Right cardiac atrium (tissue), 5 donors: Measurements from ENCODE around the gene CLDN17. TPM values are rescaled to one million over a fixed set of nuclear protein-coding genes. Genes with fewer than 3 reads are reported as not detected.

Experiments used
- ATAC-seq, 2 donors: fragments of 200-7000 bp; cut with Tn5 transposase; one replicate each; pipeline versions ENCODE4 v1.8.0 to v1.9.1; 2020; ENCODE audit warnings: moderate library complexity in 2 of 2, mild to moderate bottlenecking in 1 of 2
- DNase-seq, 3 donors: peaks; one replicate each; pipeline ENCODE4 v3.0.0-alpha.2; 2020
- H3K27ac ChIP-seq: one replicate; pipeline ENCODE4 v1.5.1; 2013; ENCODE audit warnings: mild to moderate bottlenecking, low read length, control low read depth, moderate library complexity
- H3K27me3 ChIP-seq: one replicate; pipeline ENCODE4 v1.6.1; 2013; ENCODE audit not compliant: control insufficient read depth, insufficient read depth
- H3K4me1 ChIP-seq: one replicate; pipeline ENCODE4 v1.6.1; 2013; ENCODE audit warnings: low read length; ENCODE audit not compliant: control insufficient read depth, insufficient read depth
- H3K4me3 ChIP-seq: one replicate; pipeline ENCODE4 v1.5.1; 2013; ENCODE audit warnings: low read length, control low read depth
- H3K9me3 ChIP-seq: one replicate; pipeline ENCODE4 v1.6.1; 2013; ENCODE audit warnings: low read length; ENCODE audit not compliant: control insufficient read depth
- WGBS: extraction: QIAGEN DNeasy Blood & Tissue Kit; methylation state at CpG from one replicate; pipeline ENCODE4 v1.1.7; 2013; 5-methylcytosine and 5-hydroxymethylcytosine counted together
- intact Hi-C, 4 donors: fragments of 100-400 bp; cut with DNase I; formaldehyde crosslinking; loops; one replicate each; pipeline versions ENCODE4 v1.11.0 to v1.14.0; 2022 to 2023
- polyA plus RNA-seq: library from polyadenylated mRNA; stranded (reverse); fragments of 200-250 nt; gene quantifications from one replicate; pipeline ENCODE4 v1.2.3, GENCODE V29; 2013
- total RNA-seq, 4 donors: library from RNA; stranded (reverse); fragmentation: NEBNext Ultra II Directional; extraction: Animal tissue kit (Norgen Biotek cat#: 25700); gene quantifications; one replicate each; pipeline ENCODE4 v1.2.1, GENCODE V29; 2021
- donor health status: healthy with polysubstance abuse.
- donor health status: DM: no; HTN: yes; CAD: no.
- donor health status: DM: no; HTN: no; CAD: no.
- donor health status: DM: no; HTN: yes; CAD: no; lungs with severe emphysema.
- donor health status: DM: yes; HTN: yes; CAD: no.

The CLDN17 gene
- total and polyA plus RNA-seq, 5 donors, result not detected

- Histone ChIP-seq H3K4me1 (no peaks in the 10 kb centered on the region), H3K27ac (no peak overlapping the region), H3K9me3 (no peaks in the 10 kb centered on the region), H3K27me3 (no peaks in the 10 kb centered on the region), H3K4me3 (no peak overlapping the region)
- no peak for DNase-seq
- ATAC-seq, result no peak
- intact Hi-C loops, result no loop called here
- whole genome bisulfite sequencing, result 88% methylated on average over 3 of the region's 3 CpGs
Observed at GRCh38 chr21:30116479-30116878, 50.1 kb downstream of the CLDN17 start.

Other genes starting within 250 kb of the CLDN17 start
- gene GRIK1, start 226.8 kb downstream of the CLDN17 start, total RNA-seq, result not detected
- not detected for gene GRIK1, start 226.8 kb downstream of the CLDN17 start, polyA plus RNA-seq
- gene CLDN8, start 49.3 kb upstream of the CLDN17 start, total RNA-seq, result not detected
- not detected for gene CLDN8, start 49.3 kb upstream of the CLDN17 start, polyA plus RNA-seq
- not detected for gene KRTAP24-1, start 116.1 kb upstream of the CLDN17 start, total RNA-seq
- not detected for gene KRTAP24-1, start 116.1 kb upstream of the CLDN17 start, polyA plus RNA-seq
- gene KRTAP25-1, start 122.7 kb upstream of the CLDN17 start, total RNA-seq, result not detected
- gene KRTAP25-1, start 122.7 kb upstream of the CLDN17 start, polyA plus RNA-seq, result not detected
- not detected for gene KRTAP26-1, start 153.5 kb upstream of the CLDN17 start, total RNA-seq
- not detected for gene KRTAP26-1, start 153.5 kb upstream of the CLDN17 start, polyA plus RNA-seq
- gene KRTAP27-1, start 170.9 kb upstream of the CLDN17 start, total RNA-seq, result not detected
- gene KRTAP27-1, start 170.9 kb upstream of the CLDN17 start, polyA plus RNA-seq, result not detected
- not detected for gene KRTAP23-1, start 181.8 kb upstream of the CLDN17 start, total RNA-seq
- gene KRTAP23-1, start 181.8 kb upstream of the CLDN17 start, polyA plus RNA-seq, result not detected
- gene KRTAP13-2, start 205.5 kb upstream of the CLDN17 start, total RNA-seq, result not detected
- gene KRTAP13-2, start 205.5 kb upstream of the CLDN17 start, polyA plus RNA-seq, result not detected
- gene KRTAP13-1, start 229.2 kb upstream of the CLDN17 start, total RNA-seq, result not detected
- not detected for gene KRTAP13-1, start 229.2 kb upstream of the CLDN17 start, polyA plus RNA-seq